OCI-LY7 (cell line): ENCODE measurements around the gene EIF4ENIF1.

Source experiments
- EZH2phosphoT487 ChIP-seq: fragments of 200-600 bp; sonication (generic); IDR thresholded peaks from 2 replicates; pipeline ENCODE4 v1.6.1; 2018; ENCODE audit warnings: low read depth, borderline replicate concordance, mild to moderate bottlenecking, mixed run types, antibody characterized with exemption, low read length, moderate library complexity, mixed read lengths
- TF ChIP-seq, protein P1 (sequence below): fragments of 200-600 bp; sonication (generic); conservative IDR thresholded peaks from 2 replicates; pipeline ENCODE4 v1.5.1; 2014; ENCODE audit warnings: mild to moderate bottlenecking, antibody characterized with exemption, low read length, moderate library complexity, mixed read lengths

DNA sequence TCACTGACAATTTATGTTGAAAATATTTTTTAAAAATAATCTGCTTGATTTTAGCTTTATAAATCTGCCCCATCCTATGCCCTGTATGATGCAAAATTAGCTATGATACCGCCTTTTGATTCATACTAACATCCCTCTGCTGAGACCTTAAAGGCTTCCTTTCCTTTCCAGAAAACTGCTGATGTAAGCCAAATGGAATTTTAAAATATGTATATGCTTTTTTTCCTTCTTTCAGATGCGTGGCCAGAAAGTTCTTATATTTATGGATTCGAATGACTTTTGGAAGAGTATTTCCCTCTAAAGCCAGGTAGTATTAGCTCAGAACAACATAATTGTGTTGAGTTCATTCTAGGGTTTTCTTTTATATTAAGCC, 41.2 kb upstream of the EIF4ENIF1 start:
- TF ChIP-seq, protein P1, sequence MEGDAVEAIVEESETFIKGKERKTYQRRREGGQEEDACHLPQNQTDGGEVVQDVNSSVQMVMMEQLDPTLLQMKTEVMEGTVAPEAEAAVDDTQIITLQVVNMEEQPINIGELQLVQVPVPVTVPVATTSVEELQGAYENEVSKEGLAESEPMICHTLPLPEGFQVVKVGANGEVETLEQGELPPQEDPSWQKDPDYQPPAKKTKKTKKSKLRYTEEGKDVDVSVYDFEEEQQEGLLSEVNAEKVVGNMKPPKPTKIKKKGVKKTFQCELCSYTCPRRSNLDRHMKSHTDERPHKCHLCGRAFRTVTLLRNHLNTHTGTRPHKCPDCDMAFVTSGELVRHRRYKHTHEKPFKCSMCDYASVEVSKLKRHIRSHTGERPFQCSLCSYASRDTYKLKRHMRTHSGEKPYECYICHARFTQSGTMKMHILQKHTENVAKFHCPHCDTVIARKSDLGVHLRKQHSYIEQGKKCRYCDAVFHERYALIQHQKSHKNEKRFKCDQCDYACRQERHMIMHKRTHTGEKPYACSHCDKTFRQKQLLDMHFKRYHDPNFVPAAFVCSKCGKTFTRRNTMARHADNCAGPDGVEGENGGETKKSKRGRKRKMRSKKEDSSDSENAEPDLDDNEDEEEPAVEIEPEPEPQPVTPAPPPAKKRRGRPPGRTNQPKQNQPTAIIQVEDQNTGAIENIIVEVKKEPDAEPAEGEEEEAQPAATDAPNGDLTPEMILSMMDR = no peak
- TF ChIP-seq EZH2phosphoT487 = no peak
